Duodenal mucosa (tissue), 2 donors: ENCODE measurements around the gene SNX21.

Experiments used
- H3K27ac ChIP-seq: one replicate; pipeline ENCODE4 v1.7.0; 2013; ENCODE audit warnings: low read depth, low read length
- H3K27me3 ChIP-seq, 2 donors: one replicate each; pipeline ENCODE4 v1.7.0; 2013; ENCODE audit warnings: low read length in 2 of 2, control low read depth in 1 of 2; ENCODE audit not compliant: insufficient read depth in 2 of 2, control insufficient read depth in 1 of 2
- H3K36me3 ChIP-seq, 2 donors: one replicate each; pipeline ENCODE4 v1.7.0; 2013; ENCODE audit warnings: low read length in 2 of 2, control low read depth in 1 of 2; ENCODE audit not compliant: insufficient read depth in 2 of 2, control insufficient read depth in 1 of 2
- H3K4me1 ChIP-seq, 2 donors: one replicate each; pipeline ENCODE4 v1.7.0; 2013; ENCODE audit warnings: low read length in 2 of 2, control low read depth in 1 of 2; ENCODE audit not compliant: insufficient read depth in 2 of 2, control insufficient read depth in 1 of 2
- H3K4me3 ChIP-seq, 2 donors: one replicate each; pipeline ENCODE4 v1.7.0; 2013; ENCODE audit warnings: low read length in 2 of 2, low read depth in 1 of 2
- H3K9ac ChIP-seq, 2 donors: one replicate each; pipeline ENCODE4 v1.7.0; 2013; ENCODE audit warnings: low read length in 2 of 2, low read depth in 1 of 2
- H3K9me3 ChIP-seq, 2 donors: one replicate each; pipeline ENCODE4 v1.7.0; 2013; ENCODE audit warnings: low read length in 2 of 2, control low read depth in 1 of 2; ENCODE audit not compliant: control insufficient read depth in 1 of 2

SNX21 gene

GRCh38 chr20:45845452-45845851 is 11.9 kb downstream of the SNX21 start:
- Histone ChIP-seq H3K27ac (no peak overlapping the region), H3K4me1 (peaks cover 0 to 12% of the 10 kb centered on the region in 2 donors), H3K4me3 (no peak overlapping the region), H3K9ac (no peak overlapping the region), H3K9me3 (no peaks in the 10 kb centered on the region), H3K27me3 (no peaks in the 10 kb centered on the region), H3K36me3 (peaks cover 42 to 73% of the 10 kb centered on the region in 2 donors)

- H3K4me3 ChIP-seq = no peak overlapping the region
- H3K4me1 ChIP-seq = peaks cover 0 to 2% of the 10 kb centered on the region in 2 donors
- no peak overlapping the region for H3K9ac ChIP-seq
- no peaks in the 10 kb centered on the region for H3K9me3 ChIP-seq
- peaks cover 28 to 52% of the 10 kb centered on the region in 2 donors for H3K36me3 ChIP-seq
- no peak overlapping the region for H3K27ac ChIP-seq
- H3K27me3 ChIP-seq = no peaks in the 10 kb centered on the region
Measured at GRCh38 chr20:45848421-45848820, 14.8 kb downstream of the SNX21 start.

- Histone ChIP-seq H3K4me3 (no peak overlapping the region), H3K4me1 (no peaks in the 10 kb centered on the region), H3K9ac (no peak overlapping the region), H3K9me3 (no peaks in the 10 kb centered on the region), H3K27me3 (no peaks in the 10 kb centered on the region), H3K27ac (no peak overlapping the region), H3K36me3 (peaks cover 24 to 46% of the 10 kb centered on the region in 2 donors)
Measured at GRCh38 chr20:45848969-45849582, 15.5 kb downstream of the SNX21 start.

- Histone ChIP-seq H3K9me3 (no peaks in the 10 kb centered on the region), H3K4me1 (peaks cover 7 to 8% of the 10 kb centered on the region in 2 donors), H3K36me3 (peaks cover 14 to 39% of the 10 kb centered on the region in 2 donors), H3K27ac (no peak overlapping the region), H3K4me3 (no peak overlapping the region), H3K27me3 (no peaks in the 10 kb centered on the region), H3K9ac (no peak overlapping the region)
Measured at GRCh38 chr20:45850238-45850637, 16.6 kb downstream of the SNX21 start.

- Histone ChIP-seq H3K36me3 (peaks cover 14 to 33% of the 10 kb centered on the region in 2 donors), H3K9ac (no peak overlapping the region), H3K27ac (no peak overlapping the region)
Measured at GRCh38 chr20:45850926-45851325, 17.3 kb downstream of the SNX21 start.

GRCh38 chr20:45851501-45851900 is 17.9 kb downstream of the SNX21 start:
- Histone ChIP-seq H3K4me1 (peaks cover 15 to 17% of the 10 kb centered on the region in 2 donors), H3K4me3 (no peak overlapping the region), H3K27me3 (no peaks in the 10 kb centered on the region), H3K36me3 (peaks cover 14 to 27% of the 10 kb centered on the region in 2 donors), H3K27ac (no peak overlapping the region), H3K9ac (no peak overlapping the region), H3K9me3 (no peaks in the 10 kb centered on the region)

More at GRCh38 chr20:45850926-45851325, 17.3 kb downstream of the SNX21 start:
- H3K9me3 ChIP-seq = no peaks in the 10 kb centered on the region
- H3K4me3 ChIP-seq = no peak overlapping the region
- H3K4me1 ChIP-seq = peaks cover 10 to 11% of the 10 kb centered on the region in 2 donors
- no peaks in the 10 kb centered on the region for H3K27me3 ChIP-seq

- Histone ChIP-seq H3K27me3 (no peaks in the 10 kb centered on the region), H3K4me1 (peaks cover 15 to 21% of the 10 kb centered on the region in 2 donors), H3K9me3 (no peaks in the 10 kb centered on the region), H3K27ac (no peak overlapping the region), H3K4me3 (no peak overlapping the region), H3K36me3 (peaks cover 14 to 22% of the 10 kb centered on the region in 2 donors), H3K9ac (no peak overlapping the region)
Measured at GRCh38 chr20:45852326-45852725, 18.7 kb downstream of the SNX21 start.

- no peaks in the 10 kb centered on the region for H3K9me3 ChIP-seq
- H3K4me1 ChIP-seq = peaks cover 21 to 28% of the 10 kb centered on the region in 2 donors
- H3K27ac ChIP-seq = no peak overlapping the region
- H3K36me3 ChIP-seq = peaks cover 11 to 17% of the 10 kb centered on the region in 2 donors
- H3K4me3 ChIP-seq = no peak overlapping the region
- no peaks in the 10 kb centered on the region for H3K27me3 ChIP-seq
- no peak overlapping the region for H3K9ac ChIP-seq
Measured at GRCh38 chr20:45853484-45853883, 19.9 kb downstream of the SNX21 start.

GRCh38 chr20:45857114-45857881 is 23.7 kb downstream of the SNX21 start, which contains the start of the genes ACOT8 and ZSWIM3:
Gene ACOT8, minus strand, starts transcription at chr20:45857392. Its CDS starts 77 bp downstream, at chr20:45857315.
Gene ZSWIM3, plus strand, starts transcription at chr20:45857614. Its CDS starts 212 bp downstream, at chr20:45857826.
- Histone ChIP-seq H3K4me3 (peak within 1 kb of the TSS; percentile 95 to 98), H3K9me3 (no peaks in the 10 kb centered on the region), H3K4me1 (peaks cover 32 to 42% of the 10 kb centered on the region in 2 donors), H3K9ac (peak within 1 kb of the TSS; percentile 94 to 97), H3K36me3 (peaks cover 2 to 5% of the 10 kb centered on the region in 2 donors), H3K27ac (peak within 1 kb of the TSS; percentile 64), H3K27me3 (no peaks in the 10 kb centered on the region)

- no peaks in the 10 kb centered on the region for H3K27me3 ChIP-seq
- H3K9me3 ChIP-seq = no peaks in the 10 kb centered on the region
- H3K4me1 ChIP-seq = peaks cover 32 to 47% of the 10 kb centered on the region in 2 donors
- peak overlapping the region; percentile 59 for H3K27ac ChIP-seq
- peak overlapping the region; percentile 95 to 98 for H3K4me3 ChIP-seq
- peak overlapping the region; percentile 72 to 74 for H3K9ac ChIP-seq
- H3K36me3 ChIP-seq = peaks cover 2 to 5% of the 10 kb centered on the region in 2 donors
Measured at GRCh38 chr20:45857882-45858216, 24.2 kb downstream of the SNX21 start.
